ENCODE measurements around the gene GOSR1. TPM values are rescaled to one million over a fixed set of nuclear protein-coding genes. Genes with fewer than 3 reads are reported as not detected.
"Not testable (repeated sequence)": the region's sequence is repeated elsewhere in the genome, so short reads cannot be mapped to it uniquely, and the experiment has no call there.

Gene GOSR1
- total RNA-seq, 1 donor from 2014 or later: 46.1 TPM

GRCh38 chr17:30458371-30458770 is 18.8 kb upstream of the GOSR1 start:
- no peak for DNase-seq
- Mint-ChIP-seq H3K4me3 (ENCODE audit: unreplicated experiment) (no peak overlapping the region), H3K9me3 (ENCODE audit: unreplicated experiment) (peaks cover 3% of the 10 kb centered on the region), H3K27me3 (ENCODE audit: unreplicated experiment) (no peaks in the 10 kb centered on the region), H3K4me1 (ENCODE audit: low read depth, unreplicated experiment) (peaks cover 1% of the 10 kb centered on the region), H3K27ac (ENCODE audit: unreplicated experiment) (no peak overlapping the region), H3K36me3 (ENCODE audit: unreplicated experiment) (peaks cover 11% of the 10 kb centered on the region)
- no peak for TF ChIP-seq CTCF (IDR thresholded peaks at IDR 0.05; ENCODE audit: partially characterized antibody, unreplicated experiment)

- H3K4me1 Mint-ChIP-seq (ENCODE audit: low read depth, unreplicated experiment); H3K4me3 Mint-ChIP-seq (ENCODE audit: unreplicated experiment); DNase-seq; H3K27ac Mint-ChIP-seq (ENCODE audit: unreplicated experiment); H3K9me3 Mint-ChIP-seq (ENCODE audit: unreplicated experiment); H3K27me3 Mint-ChIP-seq (ENCODE audit: unreplicated experiment): not testable (repeated sequence)
- peaks cover 11% of the 10 kb centered on the region for H3K36me3 Mint-ChIP-seq (ENCODE audit: unreplicated experiment)
Observed at GRCh38 chr17:30458797-30459413, 18.3 kb upstream of the GOSR1 start.

- no peak for DNase-seq
- H3K4me1 Mint-ChIP-seq (ENCODE audit: low read depth, unreplicated experiment): no peaks in the 10 kb centered on the region
- H3K9me3 Mint-ChIP-seq (ENCODE audit: unreplicated experiment): no peaks in the 10 kb centered on the region
- no peaks in the 10 kb centered on the region for H3K36me3 Mint-ChIP-seq (ENCODE audit: unreplicated experiment)
- no peak overlapping the region for H3K27ac Mint-ChIP-seq (ENCODE audit: unreplicated experiment)
- no peak for TF ChIP-seq CTCF (IDR thresholded peaks at IDR 0.05; ENCODE audit: partially characterized antibody, unreplicated experiment)
- peaks cover 1% of the 10 kb centered on the region for H3K27me3 Mint-ChIP-seq (ENCODE audit: unreplicated experiment)
- H3K4me3 Mint-ChIP-seq (ENCODE audit: unreplicated experiment): no peak overlapping the region
Observed at GRCh38 chr17:30468465-30468864, 8.7 kb upstream of the GOSR1 start.

- Mint-ChIP-seq H3K27me3 (ENCODE audit: unreplicated experiment) (peaks cover 3% of the 10 kb centered on the region), H3K9me3 (ENCODE audit: unreplicated experiment) (no peaks in the 10 kb centered on the region), H3K36me3 (ENCODE audit: unreplicated experiment) (no peaks in the 10 kb centered on the region), H3K4me3 (ENCODE audit: unreplicated experiment) (no peak overlapping the region), H3K27ac (ENCODE audit: unreplicated experiment) (no peak overlapping the region), H3K4me1 (ENCODE audit: low read depth, unreplicated experiment) (peaks cover 5% of the 10 kb centered on the region)
- no peak for TF ChIP-seq CTCF (IDR thresholded peaks at IDR 0.05; ENCODE audit: partially characterized antibody, unreplicated experiment)
- no peak for DNase-seq
Observed at GRCh38 chr17:30472238-30472890, 4.8 kb upstream of the GOSR1 start.

GRCh38 chr17:30475206-30475605 is 2.0 kb upstream of the GOSR1 start:
- Mint-ChIP-seq H3K27me3 (ENCODE audit: unreplicated experiment) (peaks cover 3% of the 10 kb centered on the region), H3K4me3 (ENCODE audit: unreplicated experiment) (no peak overlapping the region), H3K9me3 (ENCODE audit: unreplicated experiment) (no peaks in the 10 kb centered on the region), H3K36me3 (ENCODE audit: unreplicated experiment) (no peaks in the 10 kb centered on the region), H3K27ac (ENCODE audit: unreplicated experiment) (no peak overlapping the region), H3K4me1 (ENCODE audit: low read depth, unreplicated experiment) (peaks cover 8% of the 10 kb centered on the region)
- no peak for DNase-seq
- TF ChIP-seq CTCF (IDR thresholded peaks at IDR 0.05; ENCODE audit: partially characterized antibody, unreplicated experiment): no peak

Measured in glutamatergic neuron (in vitro differentiated cells).